HG03565 (cell line): ENCODE measurements around the gene CCM2.

Experiments
- ATAC-seq: cut with Tn5 transposase; IDR thresholded peaks from one replicate; pipeline ENCODE4 v1.9.1; 2021; ENCODE audit warnings: mild to moderate bottlenecking, moderate library complexity; ENCODE audit not compliant: unreplicated experiment

Gene CCM2

DNA sequence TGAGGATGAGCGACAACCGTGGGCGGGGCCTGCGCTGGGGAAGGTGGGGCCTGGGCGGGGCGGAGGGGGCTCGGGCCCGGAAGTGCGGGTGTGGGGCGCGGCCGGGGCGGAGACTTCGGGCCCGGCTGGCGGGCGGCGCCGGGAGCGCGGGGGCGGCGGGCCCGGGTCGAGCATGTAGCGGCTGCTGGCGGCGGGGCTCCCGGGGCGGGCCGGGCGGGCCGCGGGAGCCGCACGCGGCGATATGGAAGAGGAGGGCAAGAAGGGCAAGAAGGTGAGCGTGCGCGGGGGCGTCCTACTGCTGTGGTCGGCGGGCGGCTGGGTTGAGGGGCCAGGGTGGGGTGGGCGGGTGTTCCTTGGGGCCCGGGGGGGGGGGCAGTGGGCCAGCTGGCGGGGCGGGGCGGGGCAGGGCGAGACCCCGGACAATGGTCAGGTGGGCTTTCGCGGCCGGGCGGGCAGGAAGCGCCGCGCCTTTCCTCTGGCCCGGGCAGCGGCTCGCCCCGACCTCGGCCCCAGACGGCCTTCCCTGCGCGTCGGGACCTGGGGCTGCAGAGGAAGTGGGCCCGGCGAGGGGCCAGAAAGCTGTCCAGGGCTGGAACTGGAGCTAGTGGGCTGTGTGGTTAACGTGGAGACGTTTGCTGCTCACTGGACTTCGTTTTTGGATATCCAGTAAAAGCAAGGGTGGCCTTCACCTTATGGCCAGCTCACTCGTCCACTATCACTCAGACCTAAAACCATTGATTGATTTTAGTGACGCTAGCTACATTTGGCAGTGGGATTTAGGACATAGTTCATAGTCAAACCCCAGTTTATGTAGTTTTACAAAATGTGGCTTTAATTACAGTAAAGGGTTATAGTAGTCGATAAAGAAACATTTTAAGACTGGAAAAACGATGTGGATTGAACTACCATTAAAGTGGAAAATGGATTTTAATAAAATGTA lies at the start of gene CCM2:
CCM2 (plus strand) TSS at position 109 of the 940 bp plus-strand sequence; CDS start at position 242, 133 bp downstream.
- ATAC-seq = no peak

DNA sequence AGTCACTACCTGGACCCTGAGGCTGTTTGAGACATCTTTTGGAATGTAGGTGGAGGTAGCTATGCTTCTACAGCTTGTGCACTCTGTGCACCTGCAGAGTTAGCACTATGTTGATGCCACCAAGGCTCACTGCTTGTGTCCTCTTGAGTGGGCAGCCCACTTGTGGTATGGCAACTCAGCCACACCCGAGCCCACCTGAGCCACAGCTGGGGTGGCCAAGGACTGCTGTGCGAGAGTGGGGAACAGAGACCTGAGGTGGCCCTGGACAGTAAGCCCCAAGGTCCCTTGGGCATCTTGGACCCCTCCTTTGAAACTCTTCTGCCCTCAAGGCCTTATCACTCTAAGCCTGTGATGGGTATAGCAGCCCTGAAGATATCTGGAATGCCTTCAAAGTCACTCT lies 46.8 kb upstream of the CCM2 start:
- no peak for ATAC-seq

DNA sequence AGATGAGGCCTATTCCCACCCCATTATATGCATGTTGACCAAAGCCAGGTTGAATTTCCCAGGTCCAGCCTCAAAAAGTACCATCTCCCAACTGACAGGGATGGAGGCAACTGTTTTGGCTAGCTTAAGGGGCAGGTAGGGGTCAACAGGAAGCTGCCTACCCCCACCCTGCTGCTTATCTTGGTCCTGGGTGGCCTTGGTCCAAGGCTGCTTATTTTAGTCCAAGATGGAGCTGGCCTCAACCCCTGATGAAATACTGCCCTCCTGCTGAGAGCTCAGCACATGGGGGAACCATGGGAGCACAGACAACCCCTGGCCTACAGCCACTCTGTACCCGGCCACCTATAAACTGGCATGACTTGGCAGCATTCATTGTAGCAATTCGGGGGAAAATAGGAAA lies 44.3 kb upstream of the CCM2 start:
- ATAC-seq = no peak

GRCh38 chr7:44956157-44956766 lies 43.7 kb upstream of the CCM2 start:
- no peak for ATAC-seq

DNA sequence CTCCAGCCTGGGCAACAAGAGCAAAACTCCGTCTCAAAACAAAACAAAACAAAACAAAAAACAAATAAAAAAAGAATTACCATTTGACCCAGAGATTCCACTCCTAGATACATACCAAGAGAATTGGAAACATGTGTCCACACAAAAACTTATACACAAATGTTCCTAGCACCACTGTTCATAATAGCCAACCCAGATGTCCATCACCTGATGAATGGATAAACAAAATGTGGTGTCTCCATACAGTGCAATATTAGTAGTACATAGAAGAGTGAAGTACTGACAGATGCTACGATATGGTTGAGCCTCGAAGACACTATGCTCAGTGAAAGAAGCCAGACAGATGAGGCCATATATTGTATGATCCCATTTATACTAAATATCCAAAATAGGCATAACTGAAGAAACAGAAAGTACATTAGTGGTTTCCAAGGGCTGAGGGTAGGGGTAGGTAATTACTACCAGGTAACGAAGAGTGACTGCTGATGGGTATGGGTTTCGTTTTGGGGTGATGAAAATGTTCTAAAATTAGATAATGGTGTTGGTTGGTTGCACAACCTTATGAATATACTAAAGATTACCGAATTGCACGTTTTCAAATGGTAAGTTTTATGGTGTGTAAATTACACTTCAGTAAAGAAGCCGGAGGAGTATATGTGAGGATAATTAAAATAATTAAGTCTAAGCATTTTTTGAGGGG lies 41.2 kb upstream of the CCM2 start:
- no peak for ATAC-seq

- no peak for ATAC-seq
Observed at GRCh38 chr7:44959433-44959951, 40.5 kb upstream of the CCM2 start.

DNA sequence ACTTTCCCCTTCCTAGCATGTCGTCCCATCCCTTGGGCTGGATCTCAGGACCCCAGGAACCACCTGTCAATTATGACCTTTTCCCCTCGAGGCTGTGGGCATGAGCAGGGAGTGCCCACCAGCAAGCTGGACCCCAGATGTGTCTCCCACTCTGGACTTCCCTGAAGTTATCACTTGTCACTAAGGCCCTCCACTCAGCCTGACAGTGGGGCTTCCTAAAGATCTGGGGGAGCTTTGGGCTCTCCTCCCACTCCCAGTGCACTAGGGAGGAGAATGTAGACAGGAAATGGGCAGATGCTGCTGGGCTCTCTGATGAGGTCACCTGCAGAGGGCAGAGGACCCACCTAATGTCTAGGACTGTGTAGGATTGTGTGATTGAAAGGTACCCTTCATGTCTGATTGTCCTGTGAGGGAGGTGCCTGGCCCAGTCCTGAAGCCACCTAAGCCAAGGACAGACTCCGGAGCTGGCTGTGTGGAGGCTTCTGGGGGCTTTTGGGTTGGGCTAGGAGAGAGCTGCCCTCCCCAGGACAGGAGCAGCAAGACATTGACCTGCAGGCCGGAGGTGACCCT lies 39.9 kb upstream of the CCM2 start:
- no peak for ATAC-seq

DNA sequence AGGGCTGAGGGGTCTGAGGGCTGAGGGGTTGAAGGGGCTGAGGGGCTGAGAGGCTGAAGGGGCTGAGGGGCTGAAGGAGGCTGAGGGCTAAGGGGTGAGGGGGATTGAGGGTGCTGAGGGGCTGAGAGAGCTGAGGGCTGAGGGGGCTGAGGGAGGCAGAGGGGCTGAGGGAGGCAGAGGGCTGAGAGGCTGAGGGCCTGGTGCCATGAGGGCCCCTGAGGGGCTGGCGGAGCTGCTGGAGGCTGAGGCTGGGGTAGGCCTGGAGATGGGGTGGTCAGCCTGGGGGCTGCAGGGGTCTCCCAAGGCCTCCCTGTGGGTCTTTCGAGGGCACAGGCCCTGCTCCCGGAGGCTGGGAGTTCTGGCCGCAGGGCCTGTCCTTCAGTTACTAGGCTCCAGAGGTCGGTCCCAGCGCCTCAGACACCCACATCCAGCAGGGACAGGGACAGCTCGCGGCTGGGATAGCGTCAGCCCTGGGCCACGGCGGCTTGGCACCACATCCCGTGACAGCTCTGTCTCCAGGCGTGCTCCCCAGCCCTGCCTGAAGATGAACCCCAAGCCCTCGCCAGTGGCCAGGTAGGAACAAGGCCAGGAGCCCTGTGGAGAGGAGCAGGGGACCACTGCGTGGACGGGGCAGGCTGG lies 38.0 kb upstream of the CCM2 start:
- ATAC-seq = no peak

DNA sequence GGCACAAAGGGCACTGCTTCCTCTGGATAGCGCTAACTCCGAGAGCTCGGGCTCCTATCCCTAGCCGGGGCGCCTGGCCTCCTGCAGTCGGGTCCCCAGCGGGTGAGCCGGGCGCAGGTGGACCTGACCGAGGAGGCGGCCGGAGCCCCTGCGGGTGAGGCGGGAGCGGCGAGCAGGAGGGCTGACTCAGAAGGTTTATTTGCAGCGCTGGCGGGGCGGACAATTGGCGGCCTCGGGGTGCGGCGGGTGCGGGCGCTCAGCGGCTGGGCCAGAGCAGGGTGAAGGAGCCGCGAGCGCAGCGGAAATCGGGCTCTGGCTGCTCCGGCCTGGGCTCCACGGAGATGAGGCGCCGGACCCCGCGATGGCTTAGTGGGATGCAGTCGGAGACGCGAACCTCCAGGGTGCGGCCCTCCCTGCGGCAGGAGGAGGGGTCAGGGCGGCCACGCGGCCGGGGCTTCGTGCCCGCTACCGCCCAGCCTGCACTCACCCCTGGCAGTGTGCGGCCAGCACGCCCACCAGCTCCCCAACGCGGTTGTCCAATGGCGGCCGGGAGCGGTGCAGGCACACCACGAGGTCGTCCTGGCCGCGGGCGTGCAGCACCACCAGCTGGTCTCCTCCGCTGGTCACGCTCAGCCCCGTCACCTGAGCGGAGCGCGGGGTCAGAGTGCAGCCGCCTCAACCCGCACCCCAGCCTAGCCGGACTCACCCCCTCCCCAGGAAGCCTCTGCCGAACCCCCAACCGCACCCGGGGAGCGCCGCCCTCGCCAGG lies 37.3 kb upstream of the CCM2 start:
- ATAC-seq = no peak

DNA sequence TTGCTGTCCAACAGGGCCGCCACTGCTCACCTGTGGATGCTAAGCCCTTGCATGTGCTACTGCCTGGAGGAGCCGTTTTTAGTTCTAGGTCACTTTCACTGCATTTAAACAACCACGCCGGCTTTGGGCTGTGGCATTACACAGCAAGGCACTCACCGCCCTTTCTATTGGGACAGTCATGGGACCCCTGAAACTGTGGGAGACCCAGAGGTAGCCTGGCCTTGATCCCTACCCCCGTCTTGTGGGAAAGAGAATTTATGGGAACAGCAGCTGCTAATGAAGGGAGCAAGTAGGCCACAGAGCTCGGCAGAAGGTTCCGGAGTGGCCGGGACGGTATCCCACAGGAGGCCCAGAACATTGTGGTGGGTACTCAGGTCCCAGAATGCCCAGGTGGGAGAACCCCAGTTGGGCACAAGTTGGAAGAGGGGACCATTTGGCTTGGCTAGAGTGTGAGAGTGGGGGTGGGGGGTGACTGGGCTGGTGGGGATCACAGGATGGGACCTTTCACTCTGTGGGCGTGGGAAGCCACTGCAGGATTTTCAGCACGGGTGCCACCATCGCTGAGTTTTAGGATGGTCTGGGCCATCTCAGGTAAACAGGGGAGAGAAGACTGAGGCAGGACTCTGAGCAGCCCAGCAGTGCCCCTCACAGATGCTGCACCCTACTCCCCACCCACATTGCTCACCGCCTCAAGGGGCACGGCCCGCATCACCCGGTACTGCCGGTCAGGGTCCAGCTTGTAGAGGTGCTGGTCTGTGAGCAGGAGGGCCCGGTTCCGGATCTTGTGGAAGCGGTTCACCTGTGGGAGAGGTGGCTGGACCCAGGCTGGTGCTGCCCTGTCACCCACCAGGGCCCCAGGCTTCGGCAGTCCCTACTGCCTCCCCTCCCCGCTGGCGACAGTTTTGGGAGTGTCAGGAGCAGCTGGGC lies 36.4 kb upstream of the CCM2 start:
- ATAC-seq = no peak

GRCh38 chr7:44964384-44964830 lies 35.6 kb upstream of the CCM2 start:
- no peak for ATAC-seq

- ATAC-seq = no peak
Observed at GRCh38 chr7:44964831-44965440, 35.1 kb upstream of the CCM2 start.

DNA sequence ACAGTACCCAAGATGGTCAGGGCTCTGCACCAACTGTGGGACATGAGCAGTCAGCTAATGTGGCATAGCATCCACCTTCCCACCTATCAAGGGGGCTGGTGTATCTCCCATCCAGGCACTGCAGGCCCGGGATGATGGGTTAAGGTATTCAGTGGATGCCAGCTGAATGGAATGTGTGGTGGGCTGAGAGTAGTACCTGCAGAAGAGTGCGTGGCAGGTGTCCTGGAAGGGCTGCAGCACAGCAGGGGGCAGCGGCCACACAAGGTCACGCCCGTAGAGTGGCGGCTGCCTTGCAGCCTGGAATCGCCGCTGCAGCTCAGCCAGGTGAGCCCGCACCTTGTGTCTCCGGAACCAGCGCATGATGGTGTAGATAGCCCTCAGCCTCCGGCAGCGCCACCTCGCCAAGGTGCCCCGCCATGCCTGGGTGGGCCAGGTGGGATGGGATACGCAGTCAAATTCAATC lies 34.5 kb upstream of the CCM2 start:
- no peak for ATAC-seq

DNA sequence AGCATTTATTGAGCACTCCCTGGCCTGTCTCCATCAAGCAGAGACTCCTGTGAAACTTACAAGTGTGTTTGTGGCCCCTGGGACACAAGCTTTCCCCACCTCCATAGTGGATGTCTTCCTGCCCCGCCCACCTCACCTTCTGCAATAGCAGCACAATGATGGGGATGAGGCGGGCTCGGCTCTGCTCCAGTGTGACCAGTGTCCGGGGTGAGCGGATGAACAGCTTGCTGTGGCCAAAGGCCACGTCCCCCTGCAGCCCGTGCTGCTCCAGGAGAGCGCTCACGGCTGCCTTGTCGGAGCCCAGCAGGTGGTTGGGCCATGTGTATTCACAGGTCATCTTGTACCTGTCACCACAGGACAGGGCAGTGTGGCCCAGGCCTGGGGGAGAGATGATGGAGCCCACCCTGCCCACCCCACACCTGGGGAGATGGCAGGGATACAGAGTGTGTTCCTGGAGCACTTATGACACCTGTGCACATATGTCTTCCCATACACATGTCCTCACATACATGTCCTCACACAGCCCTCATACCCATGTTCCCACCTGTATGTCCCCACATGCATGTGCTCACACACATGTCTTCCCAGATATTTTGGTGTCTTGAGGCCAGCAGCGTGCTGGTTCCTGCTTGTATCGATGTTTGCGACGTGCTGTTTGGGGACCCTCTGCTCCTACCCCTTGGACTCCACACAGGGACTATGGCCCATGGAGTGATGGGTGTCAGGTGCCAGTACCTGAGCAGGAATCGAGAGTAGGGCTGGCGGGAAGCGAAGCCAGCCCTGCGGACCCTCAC lies 33.9 kb upstream of the CCM2 start:
- no peak for ATAC-seq

DNA sequence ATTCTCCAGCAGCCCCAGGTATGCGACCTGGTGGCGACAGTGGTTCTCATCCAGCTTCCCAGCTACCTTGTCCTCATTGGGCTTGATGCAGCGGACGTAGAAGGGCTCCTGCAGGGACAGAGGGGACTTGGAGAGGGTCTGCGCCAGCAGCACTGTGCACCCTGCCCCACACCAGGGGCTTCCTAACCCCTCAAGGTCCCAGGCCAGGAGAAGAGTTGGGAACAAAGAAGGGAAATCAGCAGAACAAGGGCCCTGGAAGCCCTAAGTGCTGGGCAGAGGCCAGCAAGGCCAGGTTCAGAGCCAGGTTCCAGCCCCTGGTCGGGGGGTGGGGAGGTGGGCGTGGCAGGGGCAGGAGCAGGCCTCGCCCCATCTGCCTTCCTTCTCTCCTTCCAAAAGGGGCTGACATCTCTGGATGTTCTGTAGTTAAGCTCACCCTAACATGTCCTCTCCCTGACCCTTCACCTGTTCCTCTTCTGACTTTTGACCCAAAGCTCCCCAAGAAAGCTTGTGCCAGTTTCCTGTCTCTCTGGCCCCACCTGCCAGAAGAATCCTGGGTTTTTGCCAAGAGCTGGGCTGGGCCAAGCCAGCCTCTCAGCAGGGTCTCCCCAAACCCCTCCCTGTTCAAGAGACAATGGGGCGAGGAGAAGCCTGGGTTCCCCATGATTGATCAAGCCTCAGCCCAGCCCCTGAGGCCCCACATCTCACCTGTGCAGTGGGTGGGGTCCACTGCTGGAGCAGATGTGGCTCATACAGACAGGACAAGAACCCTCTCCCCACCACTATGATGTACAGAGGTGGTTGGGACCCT lies 33.1 kb upstream of the CCM2 start:
- no peak for ATAC-seq

DNA sequence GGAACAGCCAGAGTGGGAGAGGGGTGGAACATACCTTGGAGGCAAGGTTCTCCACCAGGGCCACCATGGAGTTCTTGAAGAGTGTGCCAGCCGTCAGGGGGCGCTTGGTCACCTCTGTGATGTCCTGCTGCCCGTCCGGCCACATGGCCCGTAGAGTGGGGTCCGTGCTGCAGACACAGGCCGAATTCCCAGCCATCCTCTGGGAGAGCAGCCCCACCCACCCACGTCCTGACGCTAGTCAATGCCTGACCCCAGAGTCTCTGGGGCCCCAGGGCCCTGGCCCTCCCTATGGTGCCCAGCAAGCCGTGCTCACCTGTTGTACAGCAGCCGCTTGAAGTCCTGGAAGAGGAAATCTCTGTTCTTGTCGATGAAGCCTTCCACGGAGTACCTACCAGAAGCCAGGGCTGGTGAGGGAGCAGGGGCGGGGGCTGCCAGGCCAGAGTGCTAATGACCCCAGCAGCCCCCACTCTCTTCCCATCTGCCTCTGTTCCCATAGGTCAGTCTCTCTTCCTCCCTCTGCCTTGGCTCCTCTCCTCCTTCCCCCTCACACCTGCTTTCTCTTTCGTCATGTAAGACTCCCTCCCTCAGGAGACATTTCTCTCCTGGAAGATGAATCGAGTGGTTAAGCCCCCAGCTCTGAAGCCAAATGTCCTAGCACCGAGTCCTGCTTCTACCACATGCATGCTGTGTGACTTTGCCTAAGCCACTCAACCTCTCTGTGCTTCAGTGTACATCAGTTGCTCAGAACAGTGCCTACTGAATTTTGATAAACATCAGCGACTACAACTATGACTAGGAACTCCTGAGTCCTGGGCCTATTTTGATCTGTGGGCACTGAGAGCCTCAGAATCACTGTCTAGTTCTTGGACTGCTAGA lies 32.2 kb upstream of the CCM2 start:
- no peak for ATAC-seq
